MM.1S (cell line): ENCODE results near the gene IRF6.

Experiments
- EZH2 ChIP-seq: fragments of 300-600 bp; sonication (generic); optimal IDR thresholded peaks from 2 replicates; pipeline ENCODE3; 2017; ENCODE audit warnings: low read depth, mild to moderate bottlenecking, antibody characterized with exemption, low read length, mixed read lengths
- EZH2phosphoT487 ChIP-seq: fragments of 300-600 bp; sonication (generic); IDR thresholded peaks from 2 replicates; pipeline ENCODE4 v1.6.1; 2018; ENCODE audit warnings: antibody characterized with exemption, low read length
- TF ChIP-seq, protein P1 (sequence below): fragments of 300-600 bp; sonication (generic); IDR thresholded peaks from 2 replicates; pipeline ENCODE4 v1.5.1; 2016; ENCODE audit warnings: antibody characterized with exemption, low read length, mixed read lengths

DNA sequence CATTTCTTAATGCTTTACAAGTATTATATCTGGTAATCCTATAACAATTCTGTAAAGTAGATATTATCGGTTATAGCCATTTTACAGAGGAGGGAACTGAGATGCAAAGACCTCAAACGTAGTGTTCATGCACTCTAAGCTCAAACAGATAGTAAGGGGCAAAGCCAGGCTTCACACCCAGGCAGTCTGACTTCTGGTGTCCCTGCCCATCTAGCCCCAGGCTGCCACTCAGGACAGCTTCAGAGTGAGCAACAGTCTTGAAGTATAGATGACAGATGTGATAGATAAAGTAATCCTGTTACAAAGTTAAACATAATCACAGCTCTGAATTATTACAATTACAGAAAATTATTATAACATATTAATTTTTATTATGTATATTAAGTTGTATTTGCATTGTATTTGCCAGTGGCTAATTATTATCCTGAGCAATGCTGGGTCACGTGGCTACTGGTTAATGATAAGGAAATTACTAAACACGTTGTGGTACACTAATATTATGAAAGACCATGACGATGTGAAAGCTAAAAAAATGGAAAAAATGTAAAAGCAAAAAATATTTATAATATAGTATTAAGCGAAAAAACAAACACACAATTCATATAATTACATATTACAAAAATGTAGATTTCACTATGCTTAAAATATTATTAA, 56.1 kb downstream of the IRF6 start:
- TF ChIP-seq, protein P1, sequence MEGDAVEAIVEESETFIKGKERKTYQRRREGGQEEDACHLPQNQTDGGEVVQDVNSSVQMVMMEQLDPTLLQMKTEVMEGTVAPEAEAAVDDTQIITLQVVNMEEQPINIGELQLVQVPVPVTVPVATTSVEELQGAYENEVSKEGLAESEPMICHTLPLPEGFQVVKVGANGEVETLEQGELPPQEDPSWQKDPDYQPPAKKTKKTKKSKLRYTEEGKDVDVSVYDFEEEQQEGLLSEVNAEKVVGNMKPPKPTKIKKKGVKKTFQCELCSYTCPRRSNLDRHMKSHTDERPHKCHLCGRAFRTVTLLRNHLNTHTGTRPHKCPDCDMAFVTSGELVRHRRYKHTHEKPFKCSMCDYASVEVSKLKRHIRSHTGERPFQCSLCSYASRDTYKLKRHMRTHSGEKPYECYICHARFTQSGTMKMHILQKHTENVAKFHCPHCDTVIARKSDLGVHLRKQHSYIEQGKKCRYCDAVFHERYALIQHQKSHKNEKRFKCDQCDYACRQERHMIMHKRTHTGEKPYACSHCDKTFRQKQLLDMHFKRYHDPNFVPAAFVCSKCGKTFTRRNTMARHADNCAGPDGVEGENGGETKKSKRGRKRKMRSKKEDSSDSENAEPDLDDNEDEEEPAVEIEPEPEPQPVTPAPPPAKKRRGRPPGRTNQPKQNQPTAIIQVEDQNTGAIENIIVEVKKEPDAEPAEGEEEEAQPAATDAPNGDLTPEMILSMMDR, result no peak
- TF ChIP-seq EZH2phosphoT487, result no peak
- no peak for TF ChIP-seq EZH2
